NB4 (cell line): Measurements from ENCODE around the gene PLOD2.

Experiments
- MAX ChIP-seq: IDR thresholded peaks from 2 replicates; pipeline ENCODE4 v1.6.1; 2011; ENCODE audit warnings: low read depth, low read length
- MYC ChIP-seq: IDR thresholded peaks from 2 replicates; pipeline ENCODE4 v1.6.1; 2011; ENCODE audit warnings: low read depth, low read length
- POLR2A ChIP-seq: IDR thresholded peaks from 2 replicates; pipeline ENCODE4 v1.6.1; 2011; ENCODE audit warnings: mild to moderate bottlenecking; ENCODE audit not compliant: insufficient read length; ENCODE audit errors: extremely low read depth
- TF ChIP-seq, protein P1 (sequence below): IDR thresholded peaks from one replicate; pipeline ENCODE4 v1.5.1; 2012; ENCODE audit warnings: low read depth, low read length

GRCh38 chr3:146128939-146129338 lies 32.0 kb downstream of the PLOD2 start:
- no peak for TF ChIP-seq POLR2A
- TF ChIP-seq, protein P1, sequence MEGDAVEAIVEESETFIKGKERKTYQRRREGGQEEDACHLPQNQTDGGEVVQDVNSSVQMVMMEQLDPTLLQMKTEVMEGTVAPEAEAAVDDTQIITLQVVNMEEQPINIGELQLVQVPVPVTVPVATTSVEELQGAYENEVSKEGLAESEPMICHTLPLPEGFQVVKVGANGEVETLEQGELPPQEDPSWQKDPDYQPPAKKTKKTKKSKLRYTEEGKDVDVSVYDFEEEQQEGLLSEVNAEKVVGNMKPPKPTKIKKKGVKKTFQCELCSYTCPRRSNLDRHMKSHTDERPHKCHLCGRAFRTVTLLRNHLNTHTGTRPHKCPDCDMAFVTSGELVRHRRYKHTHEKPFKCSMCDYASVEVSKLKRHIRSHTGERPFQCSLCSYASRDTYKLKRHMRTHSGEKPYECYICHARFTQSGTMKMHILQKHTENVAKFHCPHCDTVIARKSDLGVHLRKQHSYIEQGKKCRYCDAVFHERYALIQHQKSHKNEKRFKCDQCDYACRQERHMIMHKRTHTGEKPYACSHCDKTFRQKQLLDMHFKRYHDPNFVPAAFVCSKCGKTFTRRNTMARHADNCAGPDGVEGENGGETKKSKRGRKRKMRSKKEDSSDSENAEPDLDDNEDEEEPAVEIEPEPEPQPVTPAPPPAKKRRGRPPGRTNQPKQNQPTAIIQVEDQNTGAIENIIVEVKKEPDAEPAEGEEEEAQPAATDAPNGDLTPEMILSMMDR, result no peak
- TF ChIP-seq MAX, result no peak
- no peak for TF ChIP-seq MYC
